PC-9 (cell line): ENCODE measurements around the gene AK5. TPM values are rescaled to one million over a fixed set of nuclear protein-coding genes. Genes with fewer than 3 reads are reported as not detected.

Source experiments
- BruUV-seq: library from RNA; stranded (reverse); fragments of 400-500 nt; replicated peaks from 2 replicates; lab custom pipeline; 2021; lab: Mats Ljungman, UMichigan
- CTCF ChIA-PET: fragments of 300-600 bp; sonication (Branson Sonifier 250); formaldehyde crosslinking; loops from one replicate; lab custom pipeline; 2022; ENCODE audit warnings: antibody characterized with exemption; lab: Charles Lee
- POLR2A ChIA-PET: fragments of 300-600 bp; sonication (Branson Sonifier 250); formaldehyde crosslinking; loops from one replicate; lab custom pipeline; 2022; ENCODE audit warnings: antibody characterized with exemption; ENCODE audit not compliant: unreplicated experiment; lab: Charles Lee
- DNase-seq, 2 experiments: peaks; one replicate each; pipeline versions ENCODE4 v3.0.0 to v3.0.0-alpha.2; 2015 to 2022; ENCODE audit warnings: mixed read lengths in 1 of 2
- H2AFZ ChIP-seq: fragments of 200-600 bp; sonication (generic); 2 replicates; pipeline ENCODE4 v1.8.1; 2017; ENCODE audit warnings: antibody characterized with exemption
- H3F3A ChIP-seq: fragments of 200-600 bp; sonication (generic); 2 replicates; pipeline ENCODE4 v1.8.1; 2017; ENCODE audit warnings: antibody characterized with exemption, mild to moderate bottlenecking, low read depth; ENCODE audit not compliant: insufficient read depth
- H3K27ac ChIP-seq: fragments of 200-600 bp; sonication (generic); 2 replicates; pipeline ENCODE4 v1.6.1; 2016; ENCODE audit warnings: mixed run types
- H3K27me3 ChIP-seq: fragments of 200-600 bp; sonication (generic); 2 replicates; pipeline ENCODE4 v1.6.1; 2016; ENCODE audit warnings: low read depth, mixed run types; ENCODE audit not compliant: insufficient read depth
- H3K36me3 ChIP-seq: fragments of 200-600 bp; sonication (generic); 2 replicates; pipeline ENCODE4 v1.6.1; 2016; ENCODE audit warnings: low read depth, mixed run types
- H3K4me1 ChIP-seq: fragments of 200-600 bp; sonication (generic); replicated peaks from 2 replicates; pipeline ENCODE4 v1.6.1; 2016; ENCODE audit warnings: mixed run types; ENCODE audit not compliant: insufficient read depth
- H3K4me2 ChIP-seq: fragments of 200-600 bp; sonication (generic); 2 replicates; pipeline ENCODE4 v1.6.1; 2017; ENCODE audit warnings: mixed run types
- H3K4me3 ChIP-seq: fragments of 200-600 bp; sonication (generic); 2 replicates; pipeline ENCODE4 v1.6.1; 2016; ENCODE audit warnings: mixed run types
- H3K79me2 ChIP-seq: fragments of 200-600 bp; sonication (generic); 2 replicates; pipeline ENCODE4 v1.6.1; 2017; ENCODE audit warnings: low read depth, mixed run types
- H3K9me2 ChIP-seq: fragments of 200-600 bp; sonication (generic); 2 replicates; pipeline ENCODE4 v1.8.1; 2017; ENCODE audit warnings: mild to moderate bottlenecking; ENCODE audit not compliant: insufficient read depth
- H3K9me3 ChIP-seq: fragments of 200-600 bp; sonication (generic); 2 replicates; pipeline ENCODE4 v1.8.1; 2016; ENCODE audit warnings: low read depth; ENCODE audit not compliant: insufficient read depth
- H4K20me1 ChIP-seq: fragments of 200-600 bp; sonication (generic); 2 replicates; pipeline ENCODE4 v1.8.1; 2017; ENCODE audit not compliant: insufficient read depth
- EZH2 ChIP-seq: fragments of 200-600 bp; sonication (generic); IDR thresholded peaks from 2 replicates; pipeline ENCODE4 v1.8.0; 2017; ENCODE audit warnings: antibody characterized with exemption, low read depth
- intact Hi-C: fragments of 100-400 bp; cut with micrococcal nuclease; formaldehyde crosslinking; loops from one replicate; pipeline ENCODE4 v1.10.0; 2022; ENCODE audit not compliant: unreplicated experiment
- total RNA-seq: library from RNA; stranded (reverse); gene quantifications from 2 replicates; pipeline ENCODE4 v1.2.3, GENCODE V29; 2021
- TF ChIP-seq, protein P1 (sequence below): fragments of 200-600 bp; sonication (generic); conservative IDR thresholded peaks from 2 replicates; pipeline ENCODE4 v1.6.1; 2017; ENCODE audit warnings: mixed run types, antibody characterized with exemption, mild to moderate bottlenecking, moderate library complexity

AK5 gene
- total RNA-seq, 1 experiment from 2014 or later, result 1.2 TPM

DNA sequence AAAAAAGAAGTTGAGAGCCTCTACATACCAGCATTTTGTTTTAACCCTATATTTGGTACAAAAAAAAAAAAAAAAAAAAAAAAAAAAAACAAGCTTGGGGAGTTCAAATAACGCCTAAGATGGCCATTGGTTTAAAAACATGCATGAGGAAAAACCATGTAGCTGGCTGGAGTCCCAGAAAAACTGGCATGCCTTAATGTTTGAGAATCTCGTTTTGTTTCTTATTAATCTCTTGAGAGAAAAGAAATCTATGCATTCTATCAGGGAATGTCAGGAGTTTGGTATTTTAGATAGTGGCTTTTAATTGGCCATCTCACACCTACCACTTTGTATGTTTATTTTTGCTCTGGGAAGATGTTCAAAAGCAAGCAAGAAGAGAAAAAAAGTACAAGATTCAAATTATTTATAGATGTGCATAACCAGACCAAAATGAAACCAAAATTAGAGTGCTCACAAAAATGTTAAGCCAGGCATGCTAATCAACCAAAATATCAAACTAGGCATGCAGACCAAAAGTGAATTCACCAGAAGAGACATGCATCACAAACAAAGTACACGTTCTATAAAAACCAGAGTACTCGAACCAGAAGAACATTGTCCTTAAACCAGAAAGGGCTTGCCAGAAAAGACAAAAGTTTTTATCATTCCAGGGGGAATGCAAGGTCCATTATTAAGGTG, 156.6 kb downstream of the AK5 start:
- H3K27me3 ChIP-seq, result no peaks in the 10 kb centered on the region

DNA sequence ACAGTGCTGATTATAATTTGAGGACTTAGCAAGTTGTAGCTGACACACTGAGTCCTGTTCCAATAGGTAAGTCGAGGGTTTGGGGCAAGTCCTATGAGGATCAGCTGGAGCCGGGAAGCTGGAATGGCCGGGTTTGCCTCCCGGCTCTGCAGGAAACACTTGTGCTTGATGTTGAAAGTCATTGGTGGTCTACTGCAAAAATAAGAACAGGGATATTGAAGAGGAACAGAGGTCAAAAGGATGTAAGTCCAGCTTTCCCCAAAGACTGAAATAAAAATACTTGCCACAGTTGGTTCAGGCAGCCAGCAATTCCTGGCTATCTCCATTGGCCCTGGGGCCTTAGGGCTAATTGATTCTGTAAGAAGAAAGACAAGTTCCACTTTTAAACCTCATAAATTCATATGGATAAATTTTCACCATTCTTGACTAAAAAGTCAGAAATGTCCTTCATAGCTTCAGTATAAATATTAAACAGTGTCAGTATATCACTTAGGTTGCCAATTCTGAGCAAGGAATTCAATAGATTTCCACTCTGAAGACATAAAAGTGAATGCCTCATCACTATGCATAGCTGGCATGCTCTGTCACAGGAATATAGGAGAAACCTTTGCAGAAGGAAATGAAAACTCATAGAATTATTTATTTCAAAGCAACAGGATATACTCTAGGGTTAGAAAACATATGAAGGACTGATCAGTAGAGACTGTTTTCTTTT, 165.2 kb downstream of the AK5 start:
- Histone ChIP-seq H2AFZ (no peak overlapping the region), H3K27ac (peak overlapping the region; percentile 19), H3K4me1 (peaks cover 16% of the 10 kb centered on the region), H3K4me2 (peak overlapping the region; percentile 35), H3K36me3 (no peaks in the 10 kb centered on the region), H3K9me3 (no peaks in the 10 kb centered on the region; the same call in 1 of the 2 replicates), H3K27me3 (no peaks in the 10 kb centered on the region), H3F3A (0 out of 2 replicates have a peak, but pooled peaks cover 12% of the 10 kb centered on the region), H3K79me2 (no peaks in the 10 kb centered on the region), H4K20me1 (no peaks in the 10 kb centered on the region), H3K4me3 (no peak overlapping the region), H3K9me2 (no peaks in the 10 kb centered on the region)
- ChIA-PET CTCF (no interaction called here), POLR2A (no interaction called here)
- DNase-seq, result peak in 1 of 2 experiments; percentile 41
- intact Hi-C loops, result no loop called here
- BruUV-seq, result no TSS peak
- no peak for TF ChIP-seq EZH2
- TF ChIP-seq, protein P1, sequence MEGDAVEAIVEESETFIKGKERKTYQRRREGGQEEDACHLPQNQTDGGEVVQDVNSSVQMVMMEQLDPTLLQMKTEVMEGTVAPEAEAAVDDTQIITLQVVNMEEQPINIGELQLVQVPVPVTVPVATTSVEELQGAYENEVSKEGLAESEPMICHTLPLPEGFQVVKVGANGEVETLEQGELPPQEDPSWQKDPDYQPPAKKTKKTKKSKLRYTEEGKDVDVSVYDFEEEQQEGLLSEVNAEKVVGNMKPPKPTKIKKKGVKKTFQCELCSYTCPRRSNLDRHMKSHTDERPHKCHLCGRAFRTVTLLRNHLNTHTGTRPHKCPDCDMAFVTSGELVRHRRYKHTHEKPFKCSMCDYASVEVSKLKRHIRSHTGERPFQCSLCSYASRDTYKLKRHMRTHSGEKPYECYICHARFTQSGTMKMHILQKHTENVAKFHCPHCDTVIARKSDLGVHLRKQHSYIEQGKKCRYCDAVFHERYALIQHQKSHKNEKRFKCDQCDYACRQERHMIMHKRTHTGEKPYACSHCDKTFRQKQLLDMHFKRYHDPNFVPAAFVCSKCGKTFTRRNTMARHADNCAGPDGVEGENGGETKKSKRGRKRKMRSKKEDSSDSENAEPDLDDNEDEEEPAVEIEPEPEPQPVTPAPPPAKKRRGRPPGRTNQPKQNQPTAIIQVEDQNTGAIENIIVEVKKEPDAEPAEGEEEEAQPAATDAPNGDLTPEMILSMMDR, result no peak

More for the DNA sequence above, 156.6 kb downstream of the AK5 start:
- H3K4me3 ChIP-seq, result no peak overlapping the region
- no peaks in the 10 kb centered on the region for H3K9me2 ChIP-seq
- no peak for TF ChIP-seq EZH2
- TF ChIP-seq, protein P1, result no peak
- H3F3A ChIP-seq, result no peaks in the 10 kb centered on the region; the same call in 1 of the 2 replicates
- ChIA-PET POLR2A (interaction anchor here (0.6 kb wide), 2 partner anchors 52 to 55 kb away, joined by 8 to 12 read pairs; no protein-coding TSS in a partner anchor), CTCF (interaction anchor here (0.5 kb wide), 1 partner anchor 700 kb away, joined by 3 read pairs; no protein-coding TSS in a partner anchor)
- no peaks in the 10 kb centered on the region for H3K4me1 ChIP-seq
- no peaks in the 10 kb centered on the region for H3K79me2 ChIP-seq
- no TSS peak for BruUV-seq
- H3K27ac ChIP-seq, result no peak overlapping the region
- intact Hi-C loops, result no loop called here
- H4K20me1 ChIP-seq, result no peaks in the 10 kb centered on the region
- H2AFZ ChIP-seq, result no peak overlapping the region
- no peak for DNase-seq
- no peak overlapping the region for H3K4me2 ChIP-seq
- H3K9me3 ChIP-seq, result peaks cover 6% of the 10 kb centered on the region; the same call in 1 of the 2 replicates
- no peaks in the 10 kb centered on the region for H3K36me3 ChIP-seq

DNA sequence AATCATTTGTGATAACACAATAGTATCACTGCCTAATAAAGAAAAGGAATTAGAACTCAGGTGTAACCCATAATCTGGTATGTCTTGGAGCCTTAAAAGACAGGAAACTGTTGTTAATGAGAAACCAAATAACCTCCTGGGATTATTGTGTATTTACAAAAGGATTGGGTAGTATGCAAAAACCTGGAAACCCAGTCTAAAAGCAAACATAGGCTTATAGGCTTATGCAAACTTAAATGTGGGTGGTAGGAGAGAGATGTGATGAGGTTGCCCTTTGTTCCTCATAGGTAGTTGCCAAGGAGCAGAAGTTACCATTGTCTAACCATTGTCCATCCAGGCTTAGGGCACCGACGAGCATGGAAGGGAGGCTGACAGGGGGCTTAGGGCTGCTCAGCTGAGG, 165.8 kb downstream of the AK5 start:
- H3K79me2 ChIP-seq, result no peaks in the 10 kb centered on the region
- intact Hi-C loops, result no loop called here
- BruUV-seq, result no TSS peak
- H3K27ac ChIP-seq, result peak overlapping the region; percentile 19
- CTCF ChIA-PET, result no interaction called here
- peak overlapping the region; percentile 35 for H3K4me2 ChIP-seq
- no peaks in the 10 kb centered on the region; the same call in 1 of the 2 replicates for H3K9me3 ChIP-seq
- TF ChIP-seq, protein P1, result no peak
- no peak for TF ChIP-seq EZH2
- H3K27me3 ChIP-seq, result no peaks in the 10 kb centered on the region
- 0 out of 2 replicates have a peak, but pooled peaks cover 12% of the 10 kb centered on the region for H3F3A ChIP-seq
- H3K9me2 ChIP-seq, result no peaks in the 10 kb centered on the region
- no peaks in the 10 kb centered on the region for H4K20me1 ChIP-seq
- H2AFZ ChIP-seq, result no peak overlapping the region
- DNase-seq, result peak in 1 of 2 experiments; percentile 72
- POLR2A ChIA-PET, result no interaction called here
- H3K4me1 ChIP-seq, result peaks cover 16% of the 10 kb centered on the region
- H3K4me3 ChIP-seq, result no peak overlapping the region
- H3K36me3 ChIP-seq, result no peaks in the 10 kb centered on the region
